ENCODE results near the gene ZNF766.
A peak's percentile ranks its signal among the peaks of the same experiment; 100 is the strongest.
"Not testable (repeated sequence)": the region's sequence is repeated elsewhere in the genome, so short reads cannot be mapped to it uniquely, and the experiment has no call there.

The ZNF766 gene

DNA sequence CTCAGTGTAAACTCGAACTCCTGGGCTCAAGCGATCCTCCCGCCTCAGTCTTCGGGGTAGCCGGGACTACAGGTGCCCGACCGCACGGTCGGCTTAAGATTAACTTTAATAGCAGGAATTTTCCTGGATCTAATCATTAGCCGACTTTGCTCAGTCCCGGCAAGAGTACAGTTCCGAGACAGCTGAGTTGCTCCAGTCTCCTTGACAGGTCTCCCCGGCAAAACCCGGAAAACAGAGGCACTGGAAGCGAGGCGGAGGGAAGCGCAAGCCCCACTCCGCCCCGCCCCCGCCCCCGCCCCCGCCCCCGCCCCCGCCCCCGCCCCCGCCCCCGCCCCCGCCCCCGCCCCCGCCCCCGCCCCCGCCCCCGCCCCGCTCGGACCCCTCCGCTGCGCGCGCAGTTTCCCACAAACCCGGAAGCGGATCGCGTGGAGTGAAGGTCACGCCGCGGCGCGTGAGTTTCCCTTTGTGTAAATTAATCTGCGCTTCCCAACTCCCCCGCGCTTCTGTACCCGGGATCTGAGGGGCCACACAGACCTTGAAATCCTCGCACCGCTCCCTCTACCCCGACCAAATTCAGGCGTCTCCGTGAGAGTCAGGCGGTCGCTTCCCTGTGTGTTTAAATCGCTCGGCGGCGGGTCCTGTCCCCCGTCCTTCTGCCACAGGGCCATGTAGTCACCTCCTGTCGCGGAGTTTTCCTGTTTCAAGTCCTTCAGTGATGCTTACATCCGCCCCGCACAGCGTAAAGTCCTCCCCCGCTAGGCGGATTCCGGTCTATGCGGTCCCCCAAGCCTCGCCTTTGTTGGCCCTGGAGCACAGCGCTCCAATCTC, 27.6 kb downstream of the ZNF766 start, which contains the start of gene ZNF480:
Gene ZNF480, plus strand, starts transcription at position 397 of the 828 bp plus-strand sequence. CDS start 3,244 bp downstream, outside the sequence.
- Histone ChIP-seq H3K4me3 (peak within 1 kb of the TSS; percentile 89), H3K36me3 (replicated peaks) (peaks cover 31% of the 10 kb centered on the region), H3K4me1 (no peaks in the 10 kb centered on the region), H3K27me3 (ENCODE audit: low read depth) (no peaks in the 10 kb centered on the region), H3K9me3 (peaks cover 4% of the 10 kb centered on the region)
- in situ Hi-C loops (cut with MboI; ENCODE audit: low sequenced_read_pairs), result no loop called here
- DNase-seq (ENCODE audit: low spot score in 2 of 2), result peak; percentile 66 to 85

DNA sequence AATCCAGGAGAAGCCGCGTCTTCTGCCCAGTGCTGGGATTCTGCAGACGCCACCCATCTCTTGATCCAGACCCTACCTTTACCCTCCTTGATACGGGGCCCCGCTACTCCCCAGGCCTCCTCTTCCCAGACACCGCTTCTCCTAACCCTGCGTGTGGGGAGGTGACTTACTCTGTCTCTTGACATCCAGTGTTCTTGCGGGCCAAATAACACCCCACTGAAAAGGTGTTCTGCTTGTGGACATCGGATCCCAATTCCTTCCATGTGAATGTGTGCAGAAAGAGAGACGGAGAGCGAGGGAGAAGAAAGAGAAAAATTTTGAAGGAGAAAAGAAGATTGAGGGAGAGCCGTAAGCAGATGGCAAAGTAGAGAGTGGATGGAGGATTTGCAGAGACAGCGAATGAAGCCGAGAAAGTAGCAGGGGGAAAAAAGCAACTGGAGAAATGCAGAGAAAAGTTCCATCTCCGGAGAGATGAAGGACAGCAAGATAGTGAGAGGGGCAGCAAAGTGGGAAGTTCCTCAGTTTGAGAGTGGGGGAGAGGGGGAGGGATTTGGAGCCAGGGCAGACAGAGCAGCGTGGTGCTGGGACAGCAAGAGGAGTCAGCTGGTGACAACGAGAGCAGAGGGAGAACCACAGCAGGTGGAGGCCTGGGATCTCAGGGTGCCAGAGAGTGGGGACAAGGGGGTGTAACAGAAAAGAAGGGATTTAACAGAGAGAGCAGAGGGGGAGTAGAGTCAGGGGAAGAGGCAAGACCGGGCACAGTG, 28.4 kb downstream of the ZNF766 start:
- H3K9me3 ChIP-seq, result peaks cover 4% of the 10 kb centered on the region
- no peaks in the 10 kb centered on the region for H3K27me3 ChIP-seq (ENCODE audit: low read depth)
- H3K36me3 ChIP-seq (replicated peaks), result peaks cover 39% of the 10 kb centered on the region
- in situ Hi-C loops (cut with MboI; ENCODE audit: low sequenced_read_pairs), result no loop called here
- H3K4me3 ChIP-seq, result peak overlapping the region; percentile 89
- no peaks in the 10 kb centered on the region for H3K4me1 ChIP-seq
- DNase-seq (ENCODE audit: low spot score in 2 of 2), result no peak

DNA sequence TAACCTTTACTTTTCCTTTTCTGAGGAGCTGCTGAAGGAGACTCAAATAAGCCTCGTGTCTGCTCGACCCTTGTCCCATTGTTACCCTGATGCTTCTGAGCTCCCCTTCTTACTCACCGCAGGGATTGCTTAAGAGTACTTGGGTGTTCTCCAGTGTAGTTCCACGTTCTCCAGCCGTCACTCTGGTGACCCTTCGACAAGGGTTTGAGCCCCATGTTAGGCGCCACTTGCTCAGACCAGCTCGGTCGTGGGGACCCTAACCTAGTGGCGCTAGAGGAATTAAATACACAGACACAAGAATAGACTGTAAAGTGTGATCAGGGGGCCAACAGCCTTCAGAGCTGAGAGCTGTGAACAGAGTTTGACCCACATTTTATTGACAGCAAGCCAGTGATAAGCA, 37.9 kb downstream of the ZNF766 start:
- Histone ChIP-seq H3K27me3 (ENCODE audit: low read depth) (no peaks in the 10 kb centered on the region), H3K4me1 (no peaks in the 10 kb centered on the region), H3K4me3 (no peak overlapping the region), H3K9me3 (peaks cover 12% of the 10 kb centered on the region), H3K36me3 (replicated peaks) (peaks cover 35% of the 10 kb centered on the region)
- peak in 1 of 2 experiments; percentile 18 for DNase-seq (ENCODE audit: low spot score in 2 of 2)
- in situ Hi-C loops (cut with MboI; ENCODE audit: low sequenced_read_pairs), result no loop called here

DNA sequence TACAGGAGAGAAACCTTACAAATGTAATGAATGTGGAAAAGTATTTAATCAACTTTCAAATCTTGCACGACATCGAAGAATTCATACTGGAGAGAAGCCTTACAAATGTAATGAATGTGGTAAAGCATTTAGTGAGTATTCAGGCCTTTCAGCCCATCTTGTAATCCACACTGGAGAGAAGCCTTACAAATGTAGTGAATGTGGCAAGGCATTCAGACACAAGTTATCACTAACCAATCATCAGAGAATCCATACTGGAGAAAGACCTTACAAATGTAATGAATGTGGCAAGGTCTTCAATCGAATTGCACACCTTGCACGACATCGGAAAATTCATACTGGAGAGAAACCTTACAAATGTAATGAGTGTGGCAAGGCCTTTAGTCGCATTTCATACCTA, 53.0 kb downstream of the ZNF766 start:
- no peak overlapping the region for H3K4me3 ChIP-seq
- in situ Hi-C loops (cut with MboI; ENCODE audit: low sequenced_read_pairs), result no loop called here
- peaks cover 44% of the 10 kb centered on the region for H3K36me3 ChIP-seq (replicated peaks)
- H3K4me1 ChIP-seq, result no peaks in the 10 kb centered on the region
- DNase-seq (ENCODE audit: low spot score in 2 of 2), result no peak
- no peaks in the 10 kb centered on the region for H3K27me3 ChIP-seq (ENCODE audit: low read depth)
- H3K9me3 ChIP-seq, result peaks cover 34% of the 10 kb centered on the region

DNA sequence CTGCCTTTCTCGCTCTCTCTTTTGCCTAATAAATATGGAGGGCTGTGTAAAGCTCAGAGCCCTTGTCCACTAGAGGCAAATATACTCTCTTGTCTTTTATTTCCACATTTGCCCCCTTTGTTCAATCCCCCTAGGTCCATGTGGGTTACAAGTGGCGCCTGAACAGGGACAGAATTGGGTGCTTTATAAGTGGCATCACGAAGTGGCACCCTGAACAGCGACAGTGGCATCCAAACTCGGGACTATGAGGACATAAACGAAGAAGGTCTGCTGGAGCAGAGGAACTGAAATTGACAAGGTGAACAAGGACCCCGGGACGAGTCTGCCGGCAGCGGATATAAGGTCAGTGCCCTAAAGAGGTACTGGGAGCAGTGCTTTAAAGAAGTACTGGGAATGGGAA, 62.4 kb downstream of the ZNF766 start:
- DNase-seq (ENCODE audit: low spot score in 2 of 2), result no peak
- H3K27me3 ChIP-seq (ENCODE audit: low read depth), result no peaks in the 10 kb centered on the region
- H3K36me3 ChIP-seq (replicated peaks), result no peaks in the 10 kb centered on the region
- H3K4me1 ChIP-seq, result no peaks in the 10 kb centered on the region
- peaks cover 6% of the 10 kb centered on the region; the same call in 1 of the 2 replicates for H3K9me3 ChIP-seq
- no peak overlapping the region for H3K4me3 ChIP-seq
- in situ Hi-C loops (cut with MboI; ENCODE audit: low sequenced_read_pairs), result no loop called here

DNA sequence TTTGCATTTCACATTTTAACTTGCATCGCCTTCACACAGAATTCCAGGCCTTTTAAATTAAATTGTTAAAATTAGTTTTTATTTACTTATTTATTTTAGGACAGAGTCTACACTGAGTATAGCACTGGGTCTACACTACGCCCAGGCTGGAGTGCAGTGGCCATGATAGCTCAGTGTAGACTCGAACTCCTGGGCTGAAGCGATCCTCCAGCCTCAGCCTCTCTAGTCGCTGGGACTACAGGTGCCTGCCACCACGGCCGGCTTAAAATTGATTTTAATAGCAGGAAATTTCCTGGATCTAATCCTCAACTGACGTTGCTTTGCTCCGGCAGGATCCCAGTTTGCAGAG, 66.4 kb downstream of the ZNF766 start:
- no peak for DNase-seq (ENCODE audit: low spot score in 2 of 2)
- H3K9me3 ChIP-seq, result peaks cover 6% of the 10 kb centered on the region; the same call in 1 of the 2 replicates

DNA sequence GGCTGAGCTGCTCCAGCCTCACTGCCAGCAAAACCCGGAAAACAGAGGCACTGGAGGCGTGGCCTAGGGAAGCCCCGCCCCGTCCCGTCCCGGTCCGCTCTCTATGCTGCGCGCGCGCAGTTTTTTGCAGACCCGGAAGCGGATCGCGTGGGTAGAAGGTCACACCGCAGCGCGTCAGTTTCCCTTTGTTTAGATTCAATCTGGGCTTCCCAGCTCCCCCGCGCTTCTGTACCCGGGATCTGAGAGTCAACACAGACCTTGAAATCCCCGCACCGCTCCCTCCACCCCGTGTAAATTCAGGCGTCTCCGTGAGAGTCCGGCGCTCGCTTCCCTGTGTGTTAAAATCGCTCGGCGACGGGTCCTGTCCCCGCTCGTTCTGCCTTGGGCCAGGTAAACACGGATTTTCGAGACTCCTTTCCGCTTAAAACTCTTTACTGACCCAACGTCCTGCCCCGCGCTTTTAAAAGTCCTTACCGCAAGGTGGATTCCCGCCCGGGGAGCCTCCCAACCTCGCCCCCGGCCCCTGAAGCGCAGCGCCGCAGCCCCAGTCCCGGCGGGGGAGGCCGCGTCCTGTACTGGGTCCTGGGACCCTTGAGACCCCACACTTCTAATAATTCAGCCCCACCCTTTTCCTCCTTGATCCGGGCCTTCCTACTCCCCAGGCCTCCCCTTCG, 66.9 kb downstream of the ZNF766 start, which contains the start of gene ZNF610:
Gene ZNF610, plus strand, starts transcription at position 127 of the 674 bp plus-strand sequence. CDS start 12,930 bp downstream, outside the sequence.
- peaks cover 4% of the 10 kb centered on the region; the same call in 1 of the 2 replicates for H3K9me3 ChIP-seq
- no peak within 1 kb of the TSS for H3K4me3 ChIP-seq
- DNase-seq (ENCODE audit: low spot score in 2 of 2), result no peak
- no peaks in the 10 kb centered on the region for H3K36me3 ChIP-seq (replicated peaks)
- in situ Hi-C loops (cut with MboI; ENCODE audit: low sequenced_read_pairs), result no loop called here
- no peaks in the 10 kb centered on the region for H3K4me1 ChIP-seq
- no peaks in the 10 kb centered on the region for H3K27me3 ChIP-seq (ENCODE audit: low read depth)

More for the DNA sequence above, 66.4 kb downstream of the ZNF766 start:
- H3K4me1 ChIP-seq, result no peaks in the 10 kb centered on the region
- H3K27me3 ChIP-seq (ENCODE audit: low read depth), result no peaks in the 10 kb centered on the region
- in situ Hi-C loops (cut with MboI; ENCODE audit: low sequenced_read_pairs), result no loop called here
- no peaks in the 10 kb centered on the region for H3K36me3 ChIP-seq (replicated peaks)
- H3K4me3 ChIP-seq, result no peak overlapping the region

DNA sequence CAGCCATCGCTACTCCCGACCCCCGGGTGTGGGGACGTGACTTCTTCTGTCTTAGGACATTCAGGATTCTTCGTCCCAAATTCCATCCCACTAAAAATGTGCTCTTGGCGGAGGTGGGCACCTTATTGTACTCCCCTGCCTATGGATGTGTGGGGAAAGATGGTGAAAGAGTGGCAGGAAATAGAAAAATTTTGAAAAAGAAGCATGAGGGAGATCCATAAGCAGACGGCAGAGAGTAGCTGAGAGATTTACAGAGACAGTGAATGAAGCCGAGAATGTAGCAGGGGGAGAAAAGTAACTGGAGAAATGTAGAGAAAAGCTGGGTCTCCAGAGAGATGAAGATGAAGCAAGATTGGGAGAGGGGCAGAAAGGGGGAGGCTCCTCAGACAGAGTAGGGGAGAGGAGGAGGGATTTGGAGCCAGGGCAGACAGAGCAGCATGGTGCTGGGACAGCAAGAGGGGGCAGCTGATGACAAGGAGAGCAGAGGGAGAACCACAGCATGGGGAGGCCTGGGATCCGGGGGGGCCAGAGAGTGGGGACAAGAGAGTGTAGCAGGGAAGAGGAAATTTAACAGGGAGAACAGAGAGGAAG, 67.5 kb downstream of the ZNF766 start:
- H3K9me3 ChIP-seq, result no peaks in the 10 kb centered on the region
- no peaks in the 10 kb centered on the region for H3K4me1 ChIP-seq
- no peaks in the 10 kb centered on the region for H3K27me3 ChIP-seq (ENCODE audit: low read depth)
- in situ Hi-C loops (cut with MboI; ENCODE audit: low sequenced_read_pairs), result no loop called here
- no peak overlapping the region for H3K4me3 ChIP-seq
- DNase-seq (ENCODE audit: low spot score in 2 of 2), result no peak
- no peaks in the 10 kb centered on the region for H3K36me3 ChIP-seq (replicated peaks)

DNA sequence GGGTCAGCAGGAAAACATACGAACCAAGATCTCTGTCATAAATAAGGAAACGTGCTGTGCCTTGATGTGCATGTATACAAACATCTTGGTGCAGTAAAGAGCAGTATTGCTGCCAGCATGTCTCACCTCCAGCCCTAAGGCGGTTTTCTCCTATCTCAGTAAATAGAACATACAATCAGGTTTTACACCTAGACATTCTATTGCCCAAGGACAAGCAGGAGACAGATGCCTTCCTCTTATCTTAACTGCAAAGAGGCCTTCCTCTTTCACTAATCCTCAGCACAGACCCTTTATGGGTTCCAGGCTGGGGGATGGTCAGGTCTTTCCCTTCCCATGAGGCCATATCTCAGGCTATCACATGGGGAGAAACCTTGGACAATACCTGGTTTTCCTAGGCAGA, 69.6 kb downstream of the ZNF766 start:
- H3K36me3 ChIP-seq (replicated peaks); H3K4me3 ChIP-seq; H3K9me3 ChIP-seq; in situ Hi-C loops (cut with MboI; ENCODE audit: low sequenced_read_pairs); H3K4me1 ChIP-seq; DNase-seq (ENCODE audit: low spot score in 2 of 2); H3K27me3 ChIP-seq (ENCODE audit: low read depth): not testable (repeated sequence)

DNA sequence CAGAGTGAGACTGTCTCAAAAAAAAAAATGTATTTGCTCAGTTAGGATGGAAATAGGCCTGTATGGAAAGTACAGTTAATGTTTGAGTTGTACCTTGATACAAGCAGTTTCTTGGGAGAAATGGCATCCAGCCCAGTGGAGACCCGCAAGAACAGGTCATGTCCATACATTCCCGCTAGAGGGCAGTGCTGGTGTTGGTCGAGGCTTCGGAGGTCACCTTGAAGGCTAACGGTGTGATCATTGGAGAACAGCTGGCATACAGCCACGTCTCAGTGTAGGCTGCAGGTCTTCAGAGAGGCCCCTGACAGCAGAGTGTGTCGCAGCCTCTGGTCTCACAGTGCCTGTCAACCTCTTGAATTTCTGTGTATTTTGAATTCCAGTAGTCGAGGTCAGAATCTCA, 74.2 kb downstream of the ZNF766 start:
- DNase-seq (ENCODE audit: low spot score in 2 of 2), result peak in 1 of 2 experiments; percentile 56
- H3K4me1 ChIP-seq, result no peaks in the 10 kb centered on the region

DNA sequence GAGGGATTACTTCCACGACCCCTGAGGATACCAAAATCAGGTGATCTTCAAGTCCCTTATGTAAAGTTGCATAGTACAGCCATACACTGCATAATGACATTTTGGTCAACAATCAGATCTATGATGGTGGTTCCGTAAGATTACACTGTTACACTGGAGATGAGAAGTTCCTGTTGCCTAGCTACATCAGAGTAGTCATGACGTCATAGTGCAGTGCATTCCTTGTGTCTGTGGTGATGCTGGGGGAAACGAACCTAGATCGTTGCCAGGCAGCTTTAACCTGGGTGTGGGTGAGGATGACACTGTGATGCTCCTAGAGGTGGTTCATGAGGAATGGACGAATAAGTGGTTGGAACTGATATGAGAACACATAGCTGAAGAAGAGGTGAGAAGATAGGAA, 75.8 kb downstream of the ZNF766 start:
- no peak for DNase-seq (ENCODE audit: low spot score in 2 of 2)
- no peaks in the 10 kb centered on the region for H3K27me3 ChIP-seq (ENCODE audit: low read depth)
- H3K4me3 ChIP-seq, result no peak overlapping the region
- H3K9me3 ChIP-seq, result no peaks in the 10 kb centered on the region; the same call in 1 of the 2 replicates
- no peaks in the 10 kb centered on the region for H3K4me1 ChIP-seq
- H3K36me3 ChIP-seq (replicated peaks), result no peaks in the 10 kb centered on the region
- in situ Hi-C loops (cut with MboI; ENCODE audit: low sequenced_read_pairs), result no loop called here

More for the DNA sequence above, 74.2 kb downstream of the ZNF766 start:
- Histone ChIP-seq H3K36me3 (replicated peaks) (no peaks in the 10 kb centered on the region), H3K9me3 (no peaks in the 10 kb centered on the region), H3K27me3 (ENCODE audit: low read depth) (no peaks in the 10 kb centered on the region), H3K4me3 (no peak overlapping the region)
- in situ Hi-C loops (cut with MboI; ENCODE audit: low sequenced_read_pairs), result no loop called here
